HG03432 (cell line): ENCODE results near the gene OR10R2.
"Not testable (repeated sequence)": the region's sequence is repeated elsewhere in the genome, so short reads cannot be mapped to it uniquely, and the experiment has no call there.

Experiments used
- ATAC-seq: cut with Tn5 transposase; IDR thresholded peaks from one replicate; pipeline ENCODE4 v1.9.1; 2021; ENCODE audit warnings: mild to moderate bottlenecking, moderate library complexity; ENCODE audit not compliant: unreplicated experiment

The OR10R2 gene, protein sequence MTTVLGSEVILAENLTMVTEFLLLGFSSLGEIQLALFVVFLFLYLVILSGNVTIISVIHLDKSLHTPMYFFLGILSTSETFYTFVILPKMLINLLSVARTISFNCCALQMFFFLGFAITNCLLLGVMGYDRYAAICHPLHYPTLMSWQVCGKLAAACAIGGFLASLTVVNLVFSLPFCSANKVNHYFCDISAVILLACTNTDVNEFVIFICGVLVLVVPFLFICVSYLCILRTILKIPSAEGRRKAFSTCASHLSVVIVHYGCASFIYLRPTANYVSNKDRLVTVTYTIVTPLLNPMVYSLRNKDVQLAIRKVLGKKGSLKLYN

GRCh38 chr1:158471920-158472319 lies at the start of gene OR10R2:
TSS of gene OR10R2 (plus strand) at chr1:158472220. CDS start at chr1:158472326, 106 bp downstream.
- no peak for ATAC-seq

DNA sequence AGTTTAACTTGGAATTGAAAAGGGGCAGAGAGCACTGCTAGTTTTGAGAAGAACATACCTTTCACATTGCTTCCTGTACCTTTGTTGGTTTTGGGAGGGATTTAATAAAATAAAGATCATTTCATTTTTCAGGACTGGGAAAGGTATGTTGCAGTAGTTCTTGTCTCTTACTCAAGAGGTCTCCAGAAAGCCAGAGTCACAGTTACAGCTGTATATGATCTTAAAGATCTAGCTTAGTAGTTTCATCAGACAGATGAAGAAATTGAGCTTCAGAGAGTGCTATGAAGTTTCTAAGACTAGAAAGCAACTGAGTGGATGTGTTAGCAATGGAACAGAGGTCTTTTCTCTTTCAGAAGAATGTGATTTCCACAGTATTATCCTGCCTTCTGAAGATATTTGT lies 47.0 kb upstream of the OR10R2 start:
- no peak for ATAC-seq

DNA sequence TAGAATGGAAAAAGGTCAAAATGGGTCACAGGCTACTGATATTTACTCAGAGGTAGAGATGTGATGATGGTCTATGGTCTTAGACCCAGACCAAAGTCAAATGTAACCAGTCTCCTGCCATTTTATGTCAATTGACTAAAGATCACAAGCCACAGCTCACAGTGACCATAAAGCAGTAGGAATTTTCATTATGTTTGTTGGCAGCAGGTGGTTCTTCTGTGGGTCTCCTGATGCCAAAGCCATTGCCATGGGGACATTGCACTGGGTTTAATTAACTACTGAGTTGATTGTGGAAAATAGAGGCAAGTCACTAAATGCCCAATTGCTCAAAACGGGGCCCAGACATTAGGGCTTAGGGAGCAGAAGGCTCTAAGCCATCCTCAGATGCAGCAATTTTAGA lies 45.9 kb upstream of the OR10R2 start, which contains the start of gene OR10K2:
Gene OR10K2, minus strand, starts transcription at position 101 of the 400 bp plus-strand sequence. CDS start 5,371 bp downstream, outside the sequence.
- no peak for ATAC-seq

- ATAC-seq, result not testable (repeated sequence)
Measured at GRCh38 chr1:158430163-158430562, 41.9 kb upstream of the OR10R2 start.

DNA sequence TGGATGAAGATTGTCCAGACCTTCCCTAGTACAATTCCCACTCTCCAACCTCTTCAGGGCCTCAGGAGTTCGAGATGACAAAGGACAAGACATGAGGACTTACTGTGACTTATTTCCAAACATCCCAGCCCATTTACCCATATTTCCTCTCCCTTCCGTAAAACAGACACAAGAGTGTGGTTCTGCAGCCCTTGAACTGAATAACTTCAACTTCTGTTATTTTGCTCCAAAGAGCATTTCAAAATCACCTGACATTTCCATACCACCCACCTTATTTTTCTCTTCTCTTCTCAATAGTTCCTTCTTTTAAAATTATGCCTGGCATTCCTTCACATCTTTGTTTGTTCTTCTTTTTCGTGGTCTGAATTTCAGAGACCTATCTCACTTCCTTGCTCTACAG lies 37.3 kb upstream of the OR10R2 start:
- ATAC-seq, result no peak

DNA sequence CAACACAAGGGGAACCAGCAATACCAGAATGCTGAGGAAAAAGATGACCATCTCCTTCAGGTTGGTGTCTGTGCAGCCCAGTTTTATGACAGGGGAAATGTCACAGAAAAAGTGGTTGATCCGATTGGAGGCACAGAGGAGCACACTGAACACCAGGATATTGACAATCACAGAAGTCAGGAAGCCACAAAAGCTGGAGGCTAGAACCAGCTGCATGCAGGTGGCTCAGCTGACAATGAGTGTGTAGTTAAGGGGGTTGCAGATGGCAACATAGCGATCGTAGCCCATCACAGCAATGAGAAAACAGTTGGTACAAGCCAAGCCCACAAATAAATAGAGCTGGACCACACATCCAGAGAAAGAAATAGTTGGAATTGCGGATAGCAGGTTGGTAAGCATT lies 26.6 kb upstream of the OR10R2 start:
- ATAC-seq, result no peak

DNA sequence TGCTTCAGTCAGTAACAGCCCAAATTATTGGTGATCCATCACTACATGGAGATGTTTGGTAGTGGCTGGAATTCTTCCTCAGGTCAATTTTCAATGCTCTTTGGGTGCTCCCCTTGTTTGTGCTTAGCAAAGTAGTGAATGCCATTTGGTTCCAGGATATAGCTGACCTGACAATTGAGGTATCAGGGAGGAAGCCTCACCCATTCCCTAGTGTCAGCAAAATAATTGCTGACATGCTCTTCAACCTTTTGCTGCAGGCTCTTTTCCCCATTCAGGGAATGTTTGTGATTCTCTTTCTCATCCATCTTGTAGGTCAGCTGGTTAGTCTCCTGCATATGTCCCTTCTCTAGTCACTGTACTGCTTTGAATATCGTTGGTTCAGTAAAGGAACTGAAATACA lies 17.5 kb upstream of the OR10R2 start:
- no peak for ATAC-seq

GRCh38 chr1:158457246-158457645 lies 14.8 kb upstream of the OR10R2 start:
- ATAC-seq, result no peak

- no peak for ATAC-seq
Measured at GRCh38 chr1:158458263-158458662, 13.8 kb upstream of the OR10R2 start.

DNA sequence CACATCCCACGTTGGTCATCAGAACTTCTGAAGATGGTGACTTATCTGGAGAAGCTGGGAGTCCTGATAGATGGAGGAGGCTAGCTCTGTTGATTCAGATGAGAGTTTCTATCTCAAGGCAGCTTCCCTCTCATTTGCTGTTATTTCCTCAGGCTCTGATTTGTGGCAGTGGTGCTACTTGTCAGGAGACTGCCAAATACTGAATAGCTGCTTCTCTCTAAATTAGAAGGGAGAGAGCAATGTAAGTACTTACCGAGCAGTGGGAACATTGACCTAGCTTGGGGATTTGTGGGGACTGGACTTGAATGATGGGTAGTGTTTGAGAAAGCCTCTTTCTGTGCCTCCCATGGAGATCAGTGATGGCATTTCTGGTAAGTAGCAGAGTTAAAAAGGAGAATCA lies 10.5 kb upstream of the OR10R2 start, which contains the start of gene OR10K1:
Gene OR10K1, plus strand, starts transcription at position 301 of the 400 bp plus-strand sequence. CDS start 3,728 bp downstream, outside the sequence.
- no peak for ATAC-seq

- no peak for ATAC-seq
Measured at GRCh38 chr1:158485455-158485854, 13.4 kb downstream of the OR10R2 start.

DNA sequence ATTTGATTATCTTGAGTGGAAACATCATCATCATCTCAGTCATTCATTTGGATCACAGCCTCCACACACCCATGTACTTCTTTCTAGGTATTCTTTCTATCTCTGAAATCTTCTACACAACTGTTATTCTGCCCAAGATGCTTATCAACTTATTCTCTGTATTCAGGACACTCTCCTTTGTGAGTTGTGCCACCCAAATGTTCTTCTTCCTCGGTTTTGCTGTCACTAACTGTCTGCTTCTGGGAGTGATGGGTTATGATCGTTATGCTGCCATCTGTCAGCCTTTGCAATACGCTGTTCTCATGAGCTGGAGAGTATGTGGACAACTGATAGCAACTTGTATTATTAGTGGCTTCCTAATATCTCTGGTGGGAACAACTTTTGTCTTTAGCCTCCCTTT lies 19.3 kb downstream of the OR10R2 start:
- ATAC-seq, result no peak

- ATAC-seq, result no peak
Measured at GRCh38 chr1:158493054-158493453, 21.0 kb downstream of the OR10R2 start.

DNA sequence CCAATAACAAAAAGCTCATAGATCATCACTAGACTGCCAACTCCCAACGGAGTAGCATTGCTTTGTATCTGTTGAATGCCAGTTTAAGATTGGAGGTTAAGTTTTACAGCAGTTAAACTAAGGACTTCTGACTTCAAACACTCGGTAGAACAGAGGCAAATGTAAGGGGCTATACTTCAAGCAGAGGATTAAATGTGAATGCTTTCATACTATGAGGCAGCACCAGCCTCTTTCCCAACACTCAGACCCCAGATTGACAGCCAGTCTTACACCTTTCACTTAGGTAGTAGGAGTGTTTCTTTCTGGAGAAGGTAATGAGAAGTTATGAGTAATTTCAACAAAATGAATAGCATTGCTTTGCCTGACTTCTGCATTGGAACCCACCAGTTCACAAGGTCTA lies 22.8 kb downstream of the OR10R2 start:
- ATAC-seq, result no peak

GRCh38 chr1:158496374-158496773 lies 24.4 kb downstream of the OR10R2 start:
- no peak for ATAC-seq

DNA sequence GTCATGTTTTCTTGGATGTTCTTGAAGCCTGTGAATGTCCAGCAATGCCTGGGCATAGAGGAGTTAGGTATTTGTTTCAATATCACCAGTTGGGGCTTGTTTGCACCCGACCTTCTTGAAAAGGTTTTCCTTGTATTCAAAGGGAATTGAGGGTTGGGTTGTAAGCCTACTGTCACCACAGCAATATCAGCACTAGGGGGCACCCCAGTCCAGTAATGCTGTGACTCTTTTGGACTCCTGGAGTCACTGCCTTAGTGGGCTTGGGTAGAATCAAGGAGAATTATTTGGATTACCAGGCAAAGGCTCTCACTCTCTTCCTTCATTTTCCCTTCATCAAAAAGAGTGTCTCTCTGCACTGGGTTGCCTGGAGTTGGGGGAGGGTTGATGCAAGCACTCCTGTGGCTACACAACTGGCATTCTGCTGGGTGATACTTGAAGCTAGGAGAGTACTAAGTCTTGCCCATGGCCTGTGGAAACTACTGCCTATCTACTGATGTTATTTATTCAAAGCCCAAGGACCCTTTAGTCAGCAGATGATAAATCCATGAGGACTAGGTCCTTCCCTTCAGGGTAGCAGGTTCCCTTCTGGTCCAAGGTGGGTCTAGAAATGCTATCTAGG lies 34.5 kb downstream of the OR10R2 start:
- ATAC-seq, result peak; percentile 50

DNA sequence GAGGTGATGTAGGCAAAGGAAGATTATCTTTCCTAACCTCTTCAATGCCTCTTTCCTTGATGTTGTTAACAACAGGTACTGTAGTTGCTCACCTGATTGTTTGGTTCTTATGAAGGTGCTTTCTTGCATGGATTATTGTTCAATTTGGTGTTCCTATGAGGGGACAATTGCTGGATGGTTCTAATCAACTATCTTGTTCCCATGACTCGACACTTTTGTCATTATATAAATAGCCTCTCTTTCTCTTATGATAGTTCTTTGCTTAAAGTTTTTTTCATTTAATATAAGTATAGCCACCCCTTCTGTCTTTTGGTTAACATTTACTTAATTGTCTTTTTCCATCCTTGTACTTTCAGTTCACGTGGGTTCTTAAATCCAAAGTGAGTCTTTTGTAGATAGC lies 35.5 kb downstream of the OR10R2 start:
- ATAC-seq, result no peak

- no peak for ATAC-seq
Measured at GRCh38 chr1:158509471-158510156, 37.6 kb downstream of the OR10R2 start.

GRCh38 chr1:158516966-158517365 lies 44.9 kb downstream of the OR10R2 start:
- no peak for ATAC-seq

DNA sequence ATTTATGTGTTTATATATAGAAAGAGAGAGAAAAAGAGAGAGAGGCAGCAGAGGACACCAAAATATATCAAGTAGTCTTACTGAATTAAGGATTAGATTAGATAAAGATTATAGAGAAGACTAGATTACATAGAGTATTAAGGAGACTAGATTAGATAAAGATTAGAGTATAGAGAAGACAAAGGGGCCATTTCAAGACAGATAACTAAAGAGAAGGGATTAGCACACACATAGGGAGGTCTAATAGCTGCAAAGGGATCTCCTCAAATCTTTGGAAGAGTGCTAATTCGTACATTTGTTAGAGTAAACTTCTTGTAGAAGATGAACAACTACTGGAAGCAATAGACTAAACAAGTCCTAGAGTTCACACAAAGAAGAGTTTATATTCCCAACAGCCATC lies 48.0 kb downstream of the OR10R2 start:
- ATAC-seq, result no peak

DNA sequence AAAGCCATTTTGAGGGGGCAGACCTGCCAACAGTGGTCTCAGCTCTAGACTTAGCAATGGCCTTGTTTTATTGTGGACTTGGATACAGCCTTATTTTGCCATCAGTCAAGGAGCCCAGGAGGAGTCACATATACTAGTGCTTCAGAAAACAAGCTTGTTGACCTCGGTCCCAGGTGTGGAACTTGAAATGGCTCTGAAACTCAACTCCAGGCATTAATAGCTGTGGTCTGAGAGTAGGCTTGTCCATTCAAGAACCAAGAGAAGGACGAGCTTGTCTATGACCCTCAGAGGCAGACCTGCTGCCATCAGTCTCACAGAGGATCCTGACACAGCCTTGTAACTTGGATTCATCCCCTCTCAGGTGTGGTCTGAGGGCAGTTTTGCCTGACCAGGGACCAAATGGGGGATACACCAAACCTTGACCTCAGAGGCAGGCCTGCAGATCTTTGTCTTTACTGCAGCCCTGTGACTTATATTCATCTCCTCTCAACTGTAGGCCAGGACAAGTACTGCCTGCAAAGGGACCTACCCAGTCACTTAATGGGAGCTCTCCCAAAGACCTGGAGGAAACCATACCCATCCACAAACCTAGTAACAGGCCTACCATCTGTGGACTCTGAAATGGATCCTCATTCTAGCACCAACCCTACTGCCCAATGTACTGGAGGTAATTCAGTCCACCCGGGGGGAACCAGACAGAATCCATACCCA lies 49.1 kb downstream of the OR10R2 start:
- no peak for ATAC-seq
